Skeletal muscle cell (primary cell): Measurements from ENCODE around the gene ARHGAP15.

Source experiments
- DNase-seq: peaks from one replicate; pipeline ENCODE4 v3.0.0-alpha.2; 2010; ENCODE audit warnings: low read depth
- H3K4me3 ChIP-seq: 2 replicates; pipeline ENCODE4 v1.5.1; 2011; ENCODE audit warnings: low read depth, mild to moderate bottlenecking, control low read depth, low read length, moderate library complexity

ARHGAP15 gene

GRCh38 chr2:143252138-143252907 lies 123.1 kb downstream of the ARHGAP15 start:
- no peak overlapping the region for H3K4me3 ChIP-seq
- DNase-seq, result no peak

GRCh38 chr2:143254110-143254509 lies 124.9 kb downstream of the ARHGAP15 start:
- no peak for DNase-seq
- H3K4me3 ChIP-seq, result no peak overlapping the region

- H3K4me3 ChIP-seq, result no peak overlapping the region
- no peak for DNase-seq
Measured at GRCh38 chr2:143255086-143255485, 125.9 kb downstream of the ARHGAP15 start.

GRCh38 chr2:143255899-143256298 lies 126.7 kb downstream of the ARHGAP15 start:
- H3K4me3 ChIP-seq, result no peak overlapping the region
- no peak for DNase-seq

GRCh38 chr2:143258126-143258892 lies 129.1 kb downstream of the ARHGAP15 start:
- no peak for DNase-seq
- no peak overlapping the region for H3K4me3 ChIP-seq

- peak; percentile 18 for DNase-seq
- H3K4me3 ChIP-seq, result no peak overlapping the region
Measured at GRCh38 chr2:143259368-143259958, 130.2 kb downstream of the ARHGAP15 start.

- no peak overlapping the region for H3K4me3 ChIP-seq
- DNase-seq, result peak; percentile 38
Measured at GRCh38 chr2:143261986-143262385, 132.8 kb downstream of the ARHGAP15 start.

GRCh38 chr2:143262389-143262788 lies 133.2 kb downstream of the ARHGAP15 start:
- H3K4me3 ChIP-seq, result no peak overlapping the region
- DNase-seq, result no peak

- DNase-seq, result no peak
- H3K4me3 ChIP-seq, result no peak overlapping the region
Measured at GRCh38 chr2:143263066-143263625, 133.9 kb downstream of the ARHGAP15 start.

- no peak overlapping the region for H3K4me3 ChIP-seq
- peak; percentile 87 for DNase-seq
Measured at GRCh38 chr2:143264851-143265250, 135.6 kb downstream of the ARHGAP15 start.

- DNase-seq, result no peak
- no peak overlapping the region for H3K4me3 ChIP-seq
Measured at GRCh38 chr2:143279672-143280071, 150.5 kb downstream of the ARHGAP15 start.

- H3K4me3 ChIP-seq, result no peak overlapping the region
- DNase-seq, result no peak
Measured at GRCh38 chr2:143280097-143280757, 151.0 kb downstream of the ARHGAP15 start.

GRCh38 chr2:143282684-143283083 lies 153.5 kb downstream of the ARHGAP15 start:
- H3K4me3 ChIP-seq, result no peak overlapping the region
- DNase-seq, result no peak

GRCh38 chr2:143284087-143284675 lies 155.0 kb downstream of the ARHGAP15 start:
- H3K4me3 ChIP-seq, result no peak overlapping the region
- no peak for DNase-seq

- no peak for DNase-seq
- H3K4me3 ChIP-seq, result no peak overlapping the region
Measured at GRCh38 chr2:143289025-143289424, 159.8 kb downstream of the ARHGAP15 start.

GRCh38 chr2:143290221-143290620 lies 161.0 kb downstream of the ARHGAP15 start:
- DNase-seq, result no peak
- H3K4me3 ChIP-seq, result no peak overlapping the region

GRCh38 chr2:143294068-143294467 lies 164.8 kb downstream of the ARHGAP15 start:
- no peak for DNase-seq
- no peak overlapping the region for H3K4me3 ChIP-seq

GRCh38 chr2:143296089-143296488 lies 166.9 kb downstream of the ARHGAP15 start:
- no peak for DNase-seq

GRCh38 chr2:143297182-143297581 lies 168.0 kb downstream of the ARHGAP15 start:
- H3K4me3 ChIP-seq, result no peak overlapping the region
- DNase-seq, result no peak

More at GRCh38 chr2:143296089-143296488, 166.9 kb downstream of the ARHGAP15 start:
- H3K4me3 ChIP-seq, result no peak overlapping the region
